GM18498 (cell line): ENCODE measurements around the gene SEC22B.
"Not testable (repeated sequence)": the region's sequence is repeated elsewhere in the genome, so short reads cannot be mapped to it uniquely, and the experiment has no call there.

Experiments
- ATAC-seq: cut with Tn5 transposase; IDR thresholded peaks from one replicate; pipeline ENCODE4 v1.9.1; 2021; ENCODE audit warnings: mild to moderate bottlenecking, moderate library complexity; ENCODE audit not compliant: unreplicated experiment

Gene SEC22B

GRCh38 chr1:120149420-120150059 lies 26.8 kb downstream of the SEC22B start:
- ATAC-seq: not testable (repeated sequence)

- ATAC-seq: not testable (repeated sequence)
These were observed 30.5 kb downstream of the SEC22B start for GRCh38 chr1:120145806-120146205.

- ATAC-seq: not testable (repeated sequence)
These were observed 31.7 kb downstream of the SEC22B start for GRCh38 chr1:120144626-120145025.

- not testable (repeated sequence) for ATAC-seq
These were observed 32.2 kb downstream of the SEC22B start for GRCh38 chr1:120144169-120144568.

- ATAC-seq: not testable (repeated sequence)
These were observed 33.0 kb downstream of the SEC22B start for GRCh38 chr1:120143334-120143733.

GRCh38 chr1:120142512-120143263 lies 33.6 kb downstream of the SEC22B start:
- peak; percentile 100 for ATAC-seq

- ATAC-seq: not testable (repeated sequence)
These were observed 34.5 kb downstream of the SEC22B start for GRCh38 chr1:120141865-120142264.

- not testable (repeated sequence) for ATAC-seq
These were observed 35.6 kb downstream of the SEC22B start for GRCh38 chr1:120140656-120141265.

- ATAC-seq: not testable (repeated sequence)
These were observed 40.2 kb downstream of the SEC22B start for GRCh38 chr1:120136086-120136485.

GRCh38 chr1:120133928-120134325 lies 42.4 kb downstream of the SEC22B start:
- not testable (repeated sequence) for ATAC-seq

- no peak for ATAC-seq
These were observed 42.9 kb downstream of the SEC22B start for GRCh38 chr1:120133228-120133927.

GRCh38 chr1:120132406-120132763 lies 43.9 kb downstream of the SEC22B start:
- ATAC-seq: not testable (repeated sequence)

GRCh38 chr1:120131611-120132405 lies 44.5 kb downstream of the SEC22B start:
- ATAC-seq: peak; percentile 87

GRCh38 chr1:120127921-120128320 lies 48.4 kb downstream of the SEC22B start:
- not testable (repeated sequence) for ATAC-seq

GRCh38 chr1:120126216-120126615 lies 50.1 kb downstream of the SEC22B start:
- ATAC-seq: not testable (repeated sequence)

- not testable (repeated sequence) for ATAC-seq
These were observed 51.7 kb downstream of the SEC22B start for GRCh38 chr1:120124628-120125027.

- peak; percentile 54 for ATAC-seq
These were observed 52.4 kb downstream of the SEC22B start for GRCh38 chr1:120123813-120124510.

- ATAC-seq: peak; percentile 84
These were observed 53.9 kb downstream of the SEC22B start for GRCh38 chr1:120122262-120122893.

GRCh38 chr1:120121830-120122229 lies 54.5 kb downstream of the SEC22B start:
- ATAC-seq: not testable (repeated sequence)
